Thymus (tissue), 11 donors: Measurements from ENCODE around the gene LTBR. TPM values are rescaled to one million over a fixed set of nuclear protein-coding genes. Genes with fewer than 3 reads are reported as not detected.
A peak's percentile ranks its signal among the peaks of the same experiment; 100 is the strongest.
"Not testable (repeated sequence)": the region's sequence is repeated elsewhere in the genome, so short reads cannot be mapped to it uniquely, and the experiment has no call there.

Source experiments
- DNase-seq, 9 donors: peaks; one replicate each; pipeline ENCODE4 v3.0.0-alpha.2; 2013; ENCODE audit warnings: low spot score in 9 of 9, low read depth in 6 of 9, missing footprints in 1 of 9
- H3K27ac ChIP-seq, 2 donors: one replicate each; pipeline ENCODE4 v1.5.1; 2013; ENCODE audit warnings: control low read depth in 1 of 2, low read depth in 1 of 2, low read length in 1 of 2, mild to moderate bottlenecking in 1 of 2, moderate library complexity in 1 of 2
- H3K27me3 ChIP-seq, 2 donors: one replicate each; pipeline ENCODE4 v1.5.1; 2013; ENCODE audit warnings: low read length in 1 of 2; ENCODE audit not compliant: control insufficient read depth in 2 of 2, insufficient read depth in 1 of 2
- H3K36me3 ChIP-seq, 2 donors: one replicate each; pipeline ENCODE4 v1.5.1; 2013; ENCODE audit warnings: low read length in 1 of 2, mild to moderate bottlenecking in 1 of 2, moderate library complexity in 1 of 2; ENCODE audit not compliant: control insufficient read depth in 2 of 2, insufficient read depth in 2 of 2
- H3K4me1 ChIP-seq, 2 donors: one replicate each; pipeline ENCODE4 v1.5.1; 2013; ENCODE audit warnings: low read length in 2 of 2; ENCODE audit not compliant: control insufficient read depth in 2 of 2, insufficient read depth in 2 of 2
- H3K4me3 ChIP-seq, 2 donors: one replicate each; pipeline ENCODE4 v1.5.1; 2013; ENCODE audit warnings: low read length in 2 of 2, control low read depth in 1 of 2, mild to moderate bottlenecking in 1 of 2
- H3K9me3 ChIP-seq, 2 donors: one replicate each; pipeline ENCODE4 v1.5.1; 2013; ENCODE audit warnings: low read length in 1 of 2, mild to moderate bottlenecking in 1 of 2; ENCODE audit not compliant: control insufficient read depth in 2 of 2, insufficient read depth in 1 of 2
- WGBS: extraction: QIAGEN DNeasy Blood & Tissue Kit; methylation state at CpG from one replicate; pipeline ENCODE4 v1.1.7; 2013; 5-methylcytosine and 5-hydroxymethylcytosine counted together
- polyA plus RNA-seq: library from polyadenylated mRNA; stranded (reverse); fragments of 200-250 nt; gene quantifications from one replicate; pipeline ENCODE4 v1.2.3, GENCODE V29; 2013
- total RNA-seq: library from RNA; stranded (reverse); fragments of 120-200 nt; gene quantifications from one replicate; pipeline ENCODE4 v1.2.4, GENCODE V29; 2013
- donor health status: healthy.

The LTBR gene
- total and polyA plus RNA-seq, 2 donors = 8.9 to 33.3 TPM

DNA sequence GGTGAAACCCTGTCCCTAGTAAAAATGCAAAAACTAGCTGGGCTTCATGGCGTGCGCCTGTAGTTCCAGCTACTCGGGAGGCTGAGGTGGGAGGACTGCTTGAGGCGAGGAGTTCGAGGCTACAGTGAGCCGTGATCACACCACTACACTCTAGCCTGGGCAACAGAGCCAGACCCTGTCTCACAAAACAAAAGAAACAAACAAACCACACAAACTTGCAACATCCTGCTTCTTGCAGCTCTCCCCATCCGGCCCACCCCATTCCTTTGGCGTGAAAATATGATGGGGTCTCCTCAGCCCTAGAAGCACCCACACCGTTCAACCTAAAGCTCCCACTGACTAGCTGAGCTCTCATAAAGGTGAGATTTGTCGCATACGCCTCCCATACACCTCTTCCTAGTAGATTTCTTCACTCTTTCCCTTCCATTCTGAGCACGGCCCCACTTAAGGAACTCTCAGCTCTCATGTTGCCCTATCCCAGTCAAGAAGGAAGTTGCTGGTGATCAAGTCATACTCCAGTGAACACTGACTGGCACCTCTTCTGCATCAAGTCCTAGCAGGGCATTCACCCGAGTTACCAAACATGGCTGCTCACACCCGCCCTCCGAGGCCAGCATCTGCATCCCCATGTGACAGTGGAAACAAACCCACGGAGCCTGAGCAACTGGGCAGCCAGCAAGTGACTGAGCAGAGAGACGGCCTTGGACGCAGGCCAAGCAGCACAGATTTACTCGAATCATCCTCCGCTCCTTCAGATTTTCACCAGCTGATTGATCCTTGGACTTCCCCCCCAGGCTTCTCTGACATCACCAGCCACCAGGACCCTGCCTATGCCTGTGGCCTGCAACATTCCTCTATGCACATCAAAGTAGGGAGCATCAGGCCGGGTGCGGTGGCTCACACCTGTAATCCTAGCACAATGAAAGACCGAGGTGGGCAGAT, 41.9 kb downstream of the LTBR start:
- no peaks in the 10 kb centered on the region for H3K36me3 ChIP-seq
- peaks cover 30 to 51% of the 10 kb centered on the region in 2 donors for H3K4me1 ChIP-seq
- no peak overlapping the region for H3K4me3 ChIP-seq
- H3K27ac ChIP-seq = peak overlapping the region; percentile 89 to 98
- WGBS = 91% methylated on average over 23 of the region's 23 CpGs
- peak in 1 of 9 donors; percentile 24 for DNase-seq
- no peaks in the 10 kb centered on the region for H3K9me3 ChIP-seq
- H3K27me3 ChIP-seq = no peaks in the 10 kb centered on the region

GRCh38 chr12:6426882-6427671, 43.1 kb downstream of the LTBR start:
- H3K9me3 ChIP-seq = no peaks in the 10 kb centered on the region
- H3K4me1 ChIP-seq = peaks cover 30 to 55% of the 10 kb centered on the region in 2 donors
- H3K27ac ChIP-seq = peak overlapping the region; percentile 89 to 98
- 50% methylated on average over 14 of the region's 14 CpGs for WGBS
- peak; percentile 66 to 94 (median 82) for DNase-seq
- no peak overlapping the region for H3K4me3 ChIP-seq
- no peaks in the 10 kb centered on the region for H3K36me3 ChIP-seq
- no peaks in the 10 kb centered on the region for H3K27me3 ChIP-seq

DNA sequence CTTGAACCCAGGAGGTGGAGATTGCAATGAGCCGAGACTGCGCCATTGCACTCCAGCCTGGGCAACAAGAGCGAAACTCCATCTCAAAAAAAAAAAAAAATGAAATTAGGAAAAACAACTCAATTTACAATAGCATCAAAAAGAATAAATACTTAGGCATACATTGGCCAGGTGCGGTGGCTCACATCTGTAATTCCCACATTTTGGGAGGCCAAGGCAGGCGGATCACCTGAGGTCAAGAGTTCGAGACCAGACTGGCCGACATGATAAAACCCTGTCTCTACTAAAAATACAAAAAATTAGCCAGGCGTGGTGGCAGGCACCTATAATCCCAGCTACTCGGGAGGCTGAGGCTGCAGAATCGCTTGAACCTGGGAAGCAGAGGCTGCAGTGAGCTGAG, 43.8 kb downstream of the LTBR start:
- not testable (repeated sequence) for H3K9me3 ChIP-seq, H3K4me3 ChIP-seq, H3K36me3 ChIP-seq, H3K27me3 ChIP-seq, DNase-seq
- 91% methylated on average over 10 of the region's 10 CpGs for WGBS
- peak overlapping the region; percentile 89 to 98 for H3K27ac ChIP-seq
- H3K4me1 ChIP-seq = peaks cover 34 to 62% of the 10 kb centered on the region in 2 donors

DNA sequence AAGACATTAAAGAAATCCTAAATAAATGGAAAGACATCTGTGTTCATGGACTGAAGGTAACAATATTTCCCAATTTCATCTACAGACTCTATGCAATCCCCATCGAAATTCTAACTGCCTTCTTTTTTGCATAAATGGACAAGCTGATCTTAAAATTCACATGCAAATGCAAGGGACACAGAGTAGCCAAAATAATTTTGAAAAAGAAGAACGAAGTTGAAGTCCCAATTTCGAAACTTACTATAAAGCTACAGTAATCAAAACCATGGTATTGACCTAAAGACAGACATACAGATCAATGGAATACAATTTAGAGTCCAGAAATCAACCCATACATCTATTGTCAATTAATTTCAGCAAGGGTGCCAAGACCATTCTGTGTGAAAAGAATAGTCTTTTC, 44.4 kb downstream of the LTBR start:
- Histone ChIP-seq H3K9me3 (no peaks in the 10 kb centered on the region), H3K27me3 (no peaks in the 10 kb centered on the region)
- WGBS = 96% methylated on average over 3 of the region's 3 CpGs

DNA sequence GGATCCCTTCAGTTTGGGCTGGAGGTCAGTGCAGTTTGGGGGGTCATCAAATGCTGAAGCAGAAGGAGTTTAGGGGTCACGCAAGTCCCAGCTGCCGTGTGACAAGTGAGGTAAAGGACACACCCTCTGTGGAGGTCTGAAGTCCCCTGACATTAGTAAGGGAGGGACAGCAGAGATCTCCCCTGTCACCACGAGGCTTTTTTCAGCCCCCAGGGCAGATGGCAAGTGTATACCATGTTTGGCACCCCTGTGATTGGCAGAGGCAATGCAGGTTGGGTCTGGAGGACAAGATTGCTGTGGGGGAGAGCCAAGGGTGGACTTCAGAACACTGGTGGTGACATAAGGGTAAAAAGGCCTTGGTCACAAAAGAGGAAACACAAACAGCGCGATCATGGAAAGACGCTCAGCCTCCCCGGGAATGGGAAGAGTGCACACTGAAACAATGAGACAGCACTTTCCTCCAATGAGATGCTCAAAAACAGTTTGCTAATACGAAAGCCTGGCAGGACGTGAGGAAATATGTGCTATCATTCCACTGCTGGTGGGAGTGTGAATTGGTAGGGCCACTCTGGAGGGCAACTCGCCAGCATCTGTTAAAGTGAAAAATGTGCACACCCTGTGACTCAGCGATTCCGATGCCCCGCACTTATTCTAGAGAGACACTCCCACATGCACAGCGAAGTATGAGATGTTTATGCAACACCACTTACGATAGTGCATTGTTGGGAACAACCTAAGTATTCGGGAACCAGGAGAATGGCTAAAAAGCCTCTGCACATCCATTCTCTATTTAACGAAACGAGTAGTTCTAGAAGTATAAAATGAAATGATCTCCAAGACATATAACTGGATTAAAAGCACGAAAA, 46.4 kb downstream of the LTBR start:
- peaks cover 33 to 69% of the 10 kb centered on the region in 2 donors for H3K4me1 ChIP-seq
- peak in 1 of 9 donors; percentile 51 for DNase-seq
- H3K4me3 ChIP-seq = no peak overlapping the region
- WGBS = 45% methylated on average over 19 of the region's 19 CpGs
- peak overlapping the region in 1 of 2 donors; percentile 42 for H3K27ac ChIP-seq
- H3K27me3 ChIP-seq = no peaks in the 10 kb centered on the region
- H3K9me3 ChIP-seq = no peaks in the 10 kb centered on the region
- H3K36me3 ChIP-seq = no peaks in the 10 kb centered on the region

More for the DNA sequence above, 44.4 kb downstream of the LTBR start:
- DNase-seq = no peak
- peak overlapping the region; percentile 5 to 89 for H3K27ac ChIP-seq
- peaks cover 36 to 64% of the 10 kb centered on the region in 2 donors for H3K4me1 ChIP-seq
- H3K4me3 ChIP-seq = no peak overlapping the region
- H3K36me3 ChIP-seq = no peaks in the 10 kb centered on the region

GRCh38 chr12:6432991-6433390, 49.0 kb downstream of the LTBR start:
- Histone ChIP-seq H3K27ac (peak overlapping the region; percentile 15 to 67), H3K4me1 (peaks cover 15 to 42% of the 10 kb centered on the region in 2 donors)
- WGBS = 28% methylated on average over 5 of the region's 5 CpGs

GRCh38 chr12:6434205-6435140, 50.5 kb downstream of the LTBR start:
- no peaks in the 10 kb centered on the region for H3K9me3 ChIP-seq
- 91% methylated on average over 17 of the region's 17 CpGs for WGBS
- peaks cover 15 to 45% of the 10 kb centered on the region in 2 donors for H3K4me1 ChIP-seq
- no peaks in the 10 kb centered on the region for H3K36me3 ChIP-seq
- H3K27ac ChIP-seq = peak overlapping the region; percentile 56 to 74
- peak in 1 of 9 donors; percentile 39 for DNase-seq
- no peak overlapping the region for H3K4me3 ChIP-seq
- H3K27me3 ChIP-seq = no peaks in the 10 kb centered on the region

More at GRCh38 chr12:6432991-6433390, 49.0 kb downstream of the LTBR start:
- H3K36me3 ChIP-seq = no peaks in the 10 kb centered on the region
- no peak overlapping the region for H3K4me3 ChIP-seq
- no peaks in the 10 kb centered on the region for H3K9me3 ChIP-seq
- H3K27me3 ChIP-seq = no peaks in the 10 kb centered on the region
- DNase-seq = peak in 1 of 9 donors; percentile 70
